Measurements from ENCODE around the gene MINDY4. TPM values are rescaled to one million over a fixed set of nuclear protein-coding genes. Genes with fewer than 3 reads are reported as not detected.

Gene MINDY4
- total RNA-seq, 4 donors from 2014 or later = 4.6 to 14.1 (median 6.8) TPM

GRCh38 chr7:30750010-30750409 is 21.2 kb upstream of the MINDY4 start:
- H3K27ac ChIP-seq = peak overlapping the region; percentile 75 to 83 (median 80)
- no peak for TF ChIP-seq CTCF (IDR thresholded peaks at IDR 0.05)
- 86 to 93% methylated on average over 1 to 2 of the region's 2 CpGs for WGBS, 2 donors (ENCODE audit: low coverage in 1 of 2)

GRCh38 chr7:30750683-30751650 is 20.2 kb upstream of the MINDY4 start:
- WGBS, 2 donors (ENCODE audit: low coverage in 1 of 2) = 8 to 53% methylated on average over 2 to 16 of the region's 16 CpGs
- intact Hi-C loops (cut with DNase I; ENCODE audit: low total_unique reads) (no loop called here), in situ Hi-C loops (cut with MboI; ENCODE audit: low pct_ligation_motif_present in 1 of 4, low pct_unique_long_range_greater_than_20kb in 1 of 4, low sequenced_read_pairs in 3 of 4) (no loop called here)
- Histone ChIP-seq H3K4me1 (peaks cover 16 to 37% (median 30%) of the 10 kb centered on the region in 4 donors), H3K36me3 (no peaks in the 10 kb centered on the region), H3K27ac (peak overlapping the region; percentile 75 to 83 (median 80)), H3K27me3 (no peaks in the 10 kb centered on the region), H3K9me3 (no peaks in the 10 kb centered on the region), H3K4me3 (no peak overlapping the region)
- peak; percentile 62 for DNase-seq
- no peak for TF ChIP-seq POLR2A (IDR thresholded peaks at IDR 0.05)
- TF ChIP-seq POLR2AphosphoS5 (IDR thresholded peaks at IDR 0.05) = peak in 2 of 3 donors; percentile 54 to 60

More at GRCh38 chr7:30750010-30750409, 21.2 kb upstream of the MINDY4 start:
- H3K4me1 ChIP-seq = peaks cover 16 to 37% (median 28%) of the 10 kb centered on the region in 4 donors
- H3K27me3 ChIP-seq = no peaks in the 10 kb centered on the region
- DNase-seq = no peak
- in situ Hi-C loops (cut with MboI; ENCODE audit: low pct_ligation_motif_present in 1 of 4, low pct_unique_long_range_greater_than_20kb in 1 of 4, low sequenced_read_pairs in 3 of 4) = no loop called here
- no peaks in the 10 kb centered on the region for H3K9me3 ChIP-seq
- H3K4me3 ChIP-seq = no peak overlapping the region
- intact Hi-C loops (cut with DNase I; ENCODE audit: low total_unique reads) = no loop called here
- no peaks in the 10 kb centered on the region for H3K36me3 ChIP-seq

- DNase-seq = no peak
- intact Hi-C loops (cut with DNase I; ENCODE audit: low total_unique reads) = no loop called here
- TF ChIP-seq CTCF (IDR thresholded peaks at IDR 0.05) = no peak
- TF ChIP-seq POLR2AphosphoS5 (IDR thresholded peaks at IDR 0.05) = peak in 1 of 3 donors; percentile 14
- H3K36me3 ChIP-seq = no peaks in the 10 kb centered on the region
- peaks cover 16 to 37% (median 30%) of the 10 kb centered on the region in 4 donors for H3K4me1 ChIP-seq
- no peaks in the 10 kb centered on the region for H3K9me3 ChIP-seq
- in situ Hi-C loops (cut with MboI; ENCODE audit: low pct_ligation_motif_present in 1 of 4, low pct_unique_long_range_greater_than_20kb in 1 of 4, low sequenced_read_pairs in 3 of 4) = no loop called here
- H3K4me3 ChIP-seq = peak within 1 kb of the TSS in 2 of 4 donors; percentile 14
- H3K27me3 ChIP-seq = no peaks in the 10 kb centered on the region
- peak within 1 kb of the TSS; percentile 75 to 83 (median 80) for H3K27ac ChIP-seq
- WGBS, 2 donors (ENCODE audit: low coverage in 1 of 2) = 61% methylated on average over 6 of the region's 6 CpGs; no CpG with 5 or more reads in 1 of the 2 donors
These were observed 19.4 kb upstream of the MINDY4 start, which contains the start of gene INMT for GRCh38 chr7:30751696-30752273. INMT (plus strand) TSS chr7:30752135; CDS start chr7:30752151, 16 bp downstream.

GRCh38 chr7:30752484-30752883 is 18.7 kb upstream of the MINDY4 start:
- no peaks in the 10 kb centered on the region for H3K27me3 ChIP-seq
- peak overlapping the region in 2 of 4 donors; percentile 14 for H3K4me3 ChIP-seq
- intact Hi-C loops (cut with DNase I; ENCODE audit: low total_unique reads) (no loop called here), in situ Hi-C loops (cut with MboI; ENCODE audit: low pct_ligation_motif_present in 1 of 4, low pct_unique_long_range_greater_than_20kb in 1 of 4, low sequenced_read_pairs in 3 of 4) (no loop called here)
- H3K27ac ChIP-seq = peak overlapping the region; percentile 75 to 83 (median 80)
- TF ChIP-seq CTCF (IDR thresholded peaks at IDR 0.05) = no peak
- no peak for TF ChIP-seq EP300 (IDR thresholded peaks at IDR 0.05; ENCODE audit: low read depth)
- TF ChIP-seq POLR2AphosphoS5 (IDR thresholded peaks at IDR 0.05) = no peak
- no peak for TF ChIP-seq POLR2A (IDR thresholded peaks at IDR 0.05)
- DNase-seq = no peak
- H3K9me3 ChIP-seq = no peaks in the 10 kb centered on the region
- peaks cover 16 to 37% (median 30%) of the 10 kb centered on the region in 4 donors for H3K4me1 ChIP-seq
- H3K36me3 ChIP-seq = no peaks in the 10 kb centered on the region
- 85% methylated on average over 6 of the region's 6 CpGs; no CpG with 5 or more reads in 1 of the 2 donors for WGBS, 2 donors (ENCODE audit: low coverage in 1 of 2)

Measured in transverse colon (tissue), 4 donors.